Neural progenitor cell (in vitro differentiated cells): ENCODE data around the gene GPLD1. TPM values are rescaled to one million over a fixed set of nuclear protein-coding genes. Genes with fewer than 3 reads are reported as not detected.

ENCODE experiments used
- DNase-seq: peaks from one replicate; pipeline ENCODE4 v3.0.0-alpha.2; 2016; ENCODE audit warnings: low spot score
- H2AFZ ChIP-seq: fragments of 200-600 bp; sonication (generic); replicated peaks from 2 replicates; pipeline ENCODE4 v1.6.1; 2016; ENCODE audit warnings: antibody characterized with exemption
- H3F3A ChIP-seq: fragments of 200-600 bp; sonication (generic); 2 replicates; pipeline ENCODE4 v1.6.1; 2016; ENCODE audit warnings: antibody characterized with exemption, low read depth
- H3K27ac ChIP-seq: fragments of 200-600 bp; sonication (generic); 2 replicates; pipeline ENCODE4 v1.5.1; 2016; ENCODE audit warnings: mild to moderate bottlenecking
- H3K27me3 ChIP-seq: fragments of 200-600 bp; sonication (generic); 2 replicates; pipeline ENCODE4 v1.6.1; 2016; ENCODE audit warnings: mild to moderate bottlenecking, moderate library complexity
- H3K36me3 ChIP-seq: fragments of 200-600 bp; sonication (generic); 2 replicates; pipeline ENCODE4 v1.5.1; 2016
- H3K4me1 ChIP-seq: fragments of 200-600 bp; sonication (generic); 2 replicates; pipeline ENCODE4 v1.6.1; 2016; ENCODE audit warnings: mixed run types
- H3K4me2 ChIP-seq: fragments of 200-600 bp; sonication (generic); 2 replicates; pipeline ENCODE4 v1.6.1; 2016
- H3K4me3 ChIP-seq: fragments of 200-600 bp; sonication (generic); 2 replicates; pipeline ENCODE4 v1.5.1; 2016
- H3K79me2 ChIP-seq: fragments of 200-600 bp; sonication (generic); 2 replicates; pipeline ENCODE4 v1.6.1; 2016; ENCODE audit warnings: low read depth
- H3K9ac ChIP-seq: fragments of 200-600 bp; sonication (generic); 2 replicates; pipeline ENCODE4 v1.6.1; 2016
- H3K9me3 ChIP-seq: fragments of 200-600 bp; sonication (generic); 2 replicates; pipeline ENCODE4 v1.5.1; 2016; ENCODE audit warnings: low read depth
- H4K20me1 ChIP-seq: fragments of 200-600 bp; sonication (generic); 2 replicates; pipeline ENCODE4 v1.6.1; 2016; ENCODE audit warnings: low read depth
- H3K27ac Mint-ChIP-seq: 3 replicates; pipeline ENCODE4 v1.8.0; 2021; ENCODE audit warnings: mixed read lengths
- H3K27me3 Mint-ChIP-seq: 2 replicates; pipeline ENCODE4 v1.8.0; 2022; ENCODE audit warnings: low read depth, mild to moderate bottlenecking, inconsistent platforms, moderate library complexity, mixed read lengths; ENCODE audit not compliant: insufficient read depth
- H3K36me3 Mint-ChIP-seq: 3 replicates; pipeline ENCODE4 v1.8.0; 2021; ENCODE audit warnings: mixed read lengths
- H3K4me1 Mint-ChIP-seq: 3 replicates; pipeline ENCODE4 v1.8.0; 2021; ENCODE audit warnings: mixed read lengths
- H3K4me3 Mint-ChIP-seq: 3 replicates; pipeline ENCODE4 v1.8.0; 2021; ENCODE audit warnings: mild to moderate bottlenecking, moderate library complexity, mixed read lengths
- H3K9me3 Mint-ChIP-seq: 3 replicates; pipeline ENCODE4 v1.8.0; 2020; ENCODE audit warnings: mixed read lengths
- CTCF ChIP-seq: fragments of 200-600 bp; sonication (generic); IDR thresholded peaks from 2 replicates; pipeline ENCODE4 v1.5.1; 2017; ENCODE audit warnings: antibody characterized with exemption, mild to moderate bottlenecking
- EZH2 ChIP-seq: fragments of 200-600 bp; sonication (generic); IDR thresholded peaks from 2 replicates; pipeline ENCODE4 v1.6.1; 2017; ENCODE audit warnings: antibody characterized with exemption, mild to moderate bottlenecking, moderate library complexity
- EZH2phosphoT487 ChIP-seq: fragments of 200-600 bp; sonication (generic); IDR thresholded peaks from 2 replicates; pipeline ENCODE4 v1.6.1; 2017; ENCODE audit warnings: antibody characterized with exemption
- total RNA-seq: library from RNA; depleted of rRNA; stranded (reverse); fragments of >200 nt; gene quantifications from 2 replicates; pipeline ENCODE4 v1.2.3, GENCODE V29; 2015; ENCODE audit warnings: low replicate concordance

GPLD1 gene
- total RNA-seq, 1 donor from 2014 or later: 8.3 TPM

- no peaks in the 10 kb centered on the region for H3K9me3 ChIP-seq
- no peak overlapping the region for H3K9ac ChIP-seq
- no peaks in the 10 kb centered on the region for H4K20me1 ChIP-seq
- H2AFZ ChIP-seq: no peak overlapping the region
- no peaks in the 10 kb centered on the region for H3K9me3 Mint-ChIP-seq
- no peaks in the 10 kb centered on the region for H3K4me1 Mint-ChIP-seq
- TF ChIP-seq EZH2 (no peak), CTCF (no peak), EZH2phosphoT487 (no peak)
- H3F3A ChIP-seq: no peaks in the 10 kb centered on the region
- H3K4me2 ChIP-seq: no peak overlapping the region
- H3K4me1 ChIP-seq: no peaks in the 10 kb centered on the region
- peaks cover 6% of the 10 kb centered on the region for H3K36me3 Mint-ChIP-seq
- H3K36me3 ChIP-seq: no peaks in the 10 kb centered on the region
- H3K27me3 Mint-ChIP-seq: no peaks in the 10 kb centered on the region
- H3K79me2 ChIP-seq: no peaks in the 10 kb centered on the region
- H3K27ac Mint-ChIP-seq: no peak overlapping the region
- no peak overlapping the region for H3K4me3 ChIP-seq
- no peaks in the 10 kb centered on the region for H3K27me3 ChIP-seq
- no peak overlapping the region for H3K4me3 Mint-ChIP-seq
- no peak for DNase-seq
- H3K27ac ChIP-seq: no peak overlapping the region
Observed at GRCh38 chr6:24429146-24429545, 60.2 kb downstream of the GPLD1 start.

DNA sequence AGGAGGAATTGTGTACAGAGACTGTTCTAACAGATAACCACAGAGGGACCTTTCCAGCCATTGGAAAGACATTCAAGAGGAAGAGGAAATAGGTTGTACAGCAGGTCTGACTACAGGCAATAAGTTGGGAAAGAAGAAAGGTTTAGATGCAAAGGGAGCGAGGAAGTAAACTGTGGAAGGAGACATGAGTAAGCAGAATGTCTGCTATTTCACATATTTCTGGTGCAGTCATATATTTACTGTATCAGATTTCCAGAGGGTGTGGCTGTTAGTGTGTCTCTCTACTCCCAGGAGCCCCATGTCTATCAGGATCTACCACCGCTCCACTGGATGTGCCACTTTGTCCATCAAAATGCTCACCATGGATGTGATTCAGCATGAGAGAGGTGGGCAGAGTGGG is 60.8 kb downstream of the GPLD1 start:
- H3K4me1 Mint-ChIP-seq: no peaks in the 10 kb centered on the region
- H3K27me3 Mint-ChIP-seq: no peaks in the 10 kb centered on the region
- no peaks in the 10 kb centered on the region for H3F3A ChIP-seq
- no peak for DNase-seq
- H3K4me2 ChIP-seq: no peak overlapping the region
- H3K36me3 ChIP-seq: no peaks in the 10 kb centered on the region
- no peaks in the 10 kb centered on the region for H3K79me2 ChIP-seq
- H3K4me1 ChIP-seq: no peaks in the 10 kb centered on the region
- no peak overlapping the region for H3K4me3 Mint-ChIP-seq
- no peak overlapping the region for H3K9ac ChIP-seq
- peaks cover 6% of the 10 kb centered on the region for H3K36me3 Mint-ChIP-seq
- no peaks in the 10 kb centered on the region for H4K20me1 ChIP-seq
- H3K27ac ChIP-seq: no peak overlapping the region
- H3K9me3 ChIP-seq: no peaks in the 10 kb centered on the region
- no peak overlapping the region for H2AFZ ChIP-seq
- no peak for TF ChIP-seq CTCF
- no peak for TF ChIP-seq EZH2
- TF ChIP-seq EZH2phosphoT487: no peak
- H3K27ac Mint-ChIP-seq: no peak overlapping the region
- no peaks in the 10 kb centered on the region for H3K9me3 Mint-ChIP-seq
- no peak overlapping the region for H3K4me3 ChIP-seq
- H3K27me3 ChIP-seq: no peaks in the 10 kb centered on the region

DNA sequence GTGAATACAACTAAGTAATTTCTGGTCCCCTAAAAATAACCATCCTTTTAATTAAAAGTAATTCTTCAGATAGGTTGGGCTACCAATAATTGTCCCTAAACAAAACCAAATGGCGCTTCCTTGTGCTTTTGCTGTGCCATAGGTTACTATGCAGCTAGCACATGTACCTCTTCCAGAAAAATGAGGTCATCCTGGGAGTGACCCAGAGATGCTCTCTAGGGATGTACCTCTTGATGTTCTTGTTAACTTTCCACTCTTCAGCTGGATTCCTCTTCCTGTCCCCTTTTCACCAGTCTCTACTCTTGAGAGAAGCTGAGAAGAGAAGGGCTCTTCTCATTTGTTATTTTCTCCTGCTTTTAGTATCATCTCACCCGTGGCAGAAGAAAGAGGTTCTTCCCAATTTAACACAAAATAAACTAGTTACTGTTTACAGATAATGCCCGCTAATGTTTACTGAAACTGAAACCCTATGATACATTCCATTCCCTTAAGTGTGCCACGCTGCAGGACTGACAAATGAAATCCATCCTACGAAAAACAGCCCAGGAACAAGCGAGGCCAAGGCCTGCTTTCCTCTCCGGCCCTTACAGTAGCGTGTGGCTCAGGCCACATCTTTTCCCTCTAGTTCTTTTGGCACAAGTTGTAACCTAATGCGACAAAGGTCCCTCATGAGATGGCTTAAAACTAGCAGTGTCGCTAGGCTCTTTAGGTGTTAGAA is 62.5 kb downstream of the GPLD1 start:
- H3K4me3 ChIP-seq: no peak overlapping the region
- no peaks in the 10 kb centered on the region for H3K79me2 ChIP-seq
- no peak overlapping the region for H3K4me2 ChIP-seq
- Mint-ChIP-seq H3K27ac (no peak overlapping the region), H3K4me1 (no peaks in the 10 kb centered on the region), H3K4me3 (no peak overlapping the region), H3K36me3 (peaks cover 7% of the 10 kb centered on the region), H3K27me3 (no peaks in the 10 kb centered on the region), H3K9me3 (no peaks in the 10 kb centered on the region)
- DNase-seq: no peak
- no peak overlapping the region for H3K27ac ChIP-seq
- H3F3A ChIP-seq: no peaks in the 10 kb centered on the region
- H2AFZ ChIP-seq: no peak overlapping the region
- no peak overlapping the region for H3K9ac ChIP-seq
- no peaks in the 10 kb centered on the region for H4K20me1 ChIP-seq
- no peak for TF ChIP-seq EZH2phosphoT487
- TF ChIP-seq EZH2: no peak
- no peak for TF ChIP-seq CTCF
- H3K27me3 ChIP-seq: no peaks in the 10 kb centered on the region
- no peaks in the 10 kb centered on the region for H3K9me3 ChIP-seq
- H3K4me1 ChIP-seq: no peaks in the 10 kb centered on the region
- H3K36me3 ChIP-seq: no peaks in the 10 kb centered on the region
